T-helper 9 cell (primary cell): Measurements from ENCODE around the gene PCDH11X.
"Not testable (repeated sequence)": the region's sequence is repeated elsewhere in the genome, so short reads cannot be mapped to it uniquely, and the experiment has no call there.

Experiments used
- DNase-seq: peaks from one replicate; pipeline ENCODE4 v3.0.0-alpha.2; 2020
- total RNA-seq, 2 donors: gene quantifications; one replicate each; lab custom pipeline; 2026; lab: John Stamatoyannopoulos, UW

The PCDH11X gene
- total RNA-seq: 0 reads per million in 2 donors

DNA sequence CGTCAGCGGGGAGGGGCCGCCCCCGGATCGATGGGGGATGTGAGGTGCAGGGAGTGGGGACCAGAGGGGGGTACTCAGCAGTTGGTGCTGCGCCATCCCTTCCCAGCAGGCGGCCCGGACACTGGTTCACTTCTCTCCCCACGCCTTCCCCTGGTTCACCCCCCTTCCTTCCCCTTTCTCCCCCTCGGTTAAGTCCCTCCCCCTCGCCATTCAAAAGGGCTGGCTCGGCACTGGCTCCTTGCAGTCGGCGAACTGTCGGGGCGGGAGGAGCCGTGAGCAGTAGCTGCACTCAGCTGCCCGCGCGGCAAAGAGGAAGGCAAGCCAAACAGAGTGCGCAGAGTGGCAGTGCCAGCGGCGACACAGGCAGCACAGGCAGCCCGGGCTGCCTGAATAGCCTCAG lies at the start of gene PCDH11X:
TSS of gene PCDH11X (plus strand) at position 241 of the 400 bp plus-strand sequence. CDS start 56,130 bp downstream, outside the sequence.
- not testable (repeated sequence) for DNase-seq

GRCh38 chrX:91747446-91747845 lies 31.7 kb upstream of the PCDH11X start:
- not testable (repeated sequence) for DNase-seq

DNA sequence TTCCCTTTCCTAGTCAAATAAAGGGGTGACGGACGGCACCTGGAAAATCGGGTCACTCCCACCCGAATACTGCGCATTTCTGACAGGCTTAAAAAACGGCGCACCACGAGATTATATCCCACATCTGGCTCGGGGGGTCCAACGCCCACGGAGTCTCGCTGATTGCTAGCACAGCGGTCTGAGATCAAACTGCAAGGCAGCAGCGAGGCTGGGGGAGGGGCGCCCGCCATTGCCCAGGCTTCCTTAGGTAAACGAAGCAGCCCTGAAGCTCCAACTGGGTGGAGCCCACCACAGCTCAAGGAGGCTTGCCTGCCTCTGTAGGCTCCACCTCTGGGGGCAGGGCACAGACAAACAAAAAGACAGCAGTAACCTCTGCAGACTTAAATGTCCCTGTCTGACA lies 26.2 kb upstream of the PCDH11X start:
- DNase-seq: not testable (repeated sequence)

- DNase-seq: not testable (repeated sequence)
Observed at GRCh38 chrX:91770619-91771488, 8.3 kb upstream of the PCDH11X start.

- not testable (repeated sequence) for DNase-seq
Observed at GRCh38 chrX:91773943-91774342, 5.2 kb upstream of the PCDH11X start.

DNA sequence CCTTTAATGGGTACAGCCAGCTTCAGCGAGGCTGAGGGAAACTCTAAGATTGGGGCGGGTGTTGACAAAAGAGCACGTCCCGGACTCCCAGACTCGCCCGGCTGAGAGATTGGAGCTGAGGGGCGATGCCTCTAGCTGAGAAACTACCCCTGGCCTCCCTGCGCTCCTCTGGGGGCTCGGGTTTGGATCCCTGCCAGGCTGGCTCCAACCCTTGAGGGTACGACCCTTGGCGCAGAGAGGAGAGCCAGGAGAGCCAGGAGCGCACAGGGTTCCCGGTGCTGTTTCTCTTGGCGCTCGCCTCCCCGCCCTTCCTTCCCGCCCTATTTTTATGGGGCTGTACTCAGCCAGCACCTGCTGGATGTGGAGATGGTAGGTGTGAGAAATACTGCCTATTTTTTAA lies 833 bp downstream of the PCDH11X start:
- not testable (repeated sequence) for DNase-seq

GRCh38 chrX:91780698-91781097 lies 1.5 kb downstream of the PCDH11X start:
- not testable (repeated sequence) for DNase-seq

DNA sequence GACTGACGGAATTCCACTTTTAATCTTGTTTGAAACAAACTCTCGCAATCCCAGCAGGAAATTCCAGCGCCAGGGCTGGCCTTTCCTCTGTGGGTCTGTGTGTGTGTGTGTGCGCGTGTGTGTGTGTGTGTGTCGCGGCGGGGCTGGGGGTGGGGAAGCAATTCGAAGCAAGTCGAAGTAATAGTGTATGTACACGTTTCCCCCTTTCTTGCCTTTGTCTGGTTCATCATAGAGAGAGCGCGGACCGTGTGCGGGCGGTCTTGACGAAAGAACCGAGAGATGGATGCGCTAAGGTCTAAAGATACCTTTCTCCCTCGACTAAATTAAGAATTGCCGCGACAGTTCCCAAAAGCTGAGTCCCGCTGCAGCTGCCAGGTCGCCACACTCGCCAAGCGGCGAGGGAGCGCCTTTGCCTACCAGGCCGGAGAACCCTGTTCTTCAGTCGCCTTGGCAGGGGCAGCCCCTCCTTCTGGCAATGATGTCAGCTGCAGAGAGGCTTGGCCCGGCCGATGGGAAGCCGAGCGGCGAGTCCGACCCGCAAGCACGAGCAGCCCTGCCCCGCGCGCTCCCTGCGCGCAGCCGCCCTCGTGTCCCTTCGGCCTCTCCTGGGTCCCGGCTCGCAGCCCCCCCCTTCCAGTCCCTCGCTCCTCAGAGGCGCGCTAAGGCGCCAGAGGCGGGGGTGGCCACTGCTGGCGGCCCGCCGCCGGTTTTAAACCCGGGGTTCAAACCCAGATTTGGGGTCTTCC lies 2.6 kb downstream of the PCDH11X start:
- not testable (repeated sequence) for DNase-seq

- not testable (repeated sequence) for DNase-seq
Observed at GRCh38 chrX:91782825-91783224, 3.6 kb downstream of the PCDH11X start.

- DNase-seq: not testable (repeated sequence)
Observed at GRCh38 chrX:91817537-91817936, 38.4 kb downstream of the PCDH11X start.

DNA sequence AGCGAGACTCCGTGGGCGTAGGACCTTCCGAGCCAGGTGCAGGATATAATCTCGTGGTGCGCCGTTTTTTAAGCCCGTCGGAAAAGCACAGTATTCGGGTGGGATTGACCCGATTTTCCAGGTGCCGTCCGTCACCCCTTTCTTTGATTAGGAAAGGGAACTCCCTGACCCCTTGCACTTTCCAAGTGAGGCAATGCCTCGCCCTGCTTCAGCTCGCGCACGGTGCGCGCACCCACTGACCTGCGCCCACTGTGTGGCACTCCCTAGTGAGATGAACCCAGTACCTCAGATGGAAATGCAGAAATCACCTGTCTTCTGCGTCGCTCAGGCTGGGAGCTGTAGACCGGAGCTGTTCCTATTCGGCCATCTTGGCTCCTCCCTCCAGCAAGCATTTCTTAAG lies 46.1 kb downstream of the PCDH11X start:
- DNase-seq: not testable (repeated sequence)
